ENCODE measurements around the gene CYB5A. TPM values are rescaled to one million over a fixed set of nuclear protein-coding genes. Genes with fewer than 3 reads are reported as not detected.

Gene CYB5A
- total and polyA plus RNA-seq, 2 of the 8 experiments (the other 6 are each of a cell fraction or from before 2014, with no cell fraction given): 154 to 195 TPM

GRCh38 chr18:74336656-74337055, 44.9 kb upstream of the CYB5A start:
- H3K4ac ChIP-seq (replicated peaks; ENCODE audit: insufficient read length, low read depth, low read length): no peak overlapping the region
- H4K5ac ChIP-seq (ENCODE audit: insufficient read length, low read depth, low read length): no peak overlapping the region
- POLR2A ChIA-PET (ENCODE audit: partially characterized antibody): no interaction called here
- no peaks in the 10 kb centered on the region for H3K23me2 ChIP-seq (ENCODE audit: low read depth, low read length)
- no peaks in the 10 kb centered on the region for H3K79me1 ChIP-seq (ENCODE audit: low read depth, low read length)
- H3K18ac ChIP-seq (ENCODE audit: extremely low read depth, low read length): no peak overlapping the region
- no peak overlapping the region for H2BK120ac ChIP-seq (replicated peaks; ENCODE audit: low read depth, low read length)
- H2AK5ac ChIP-seq (ENCODE audit: low read depth, low read length): no peak overlapping the region
- no peak overlapping the region for H3K9ac ChIP-seq (replicated peaks in 1 of 4; ENCODE audit: extremely low read depth in 1 of 4, low read depth in 3 of 4, low read length in 3 of 4)
- H3K27ac ChIP-seq (ENCODE audit: low read depth, low read length): no peak overlapping the region
- no peaks in the 10 kb centered on the region for H4K20me1 ChIP-seq (replicated peaks in 1 of 2; ENCODE audit: control insufficient read depth in 1 of 2, insufficient read depth in 2 of 2, low read length in 2 of 2)
- no peaks in the 10 kb centered on the region for H3K79me2 ChIP-seq (ENCODE audit: control insufficient read depth in 1 of 2, insufficient read depth in 2 of 2, low read length in 2 of 2)
- DNase-seq (ENCODE audit: low read depth in 1 of 2, low spot score in 2 of 2) (no peak), FAIRE-seq (no peak)
- no peak overlapping the region for H3K23ac ChIP-seq (ENCODE audit: insufficient read length)
- no peak overlapping the region for H3K4me2 ChIP-seq (ENCODE audit: insufficient read depth in 1 of 2, low read depth in 2 of 2, low read length in 2 of 2)
- no peaks in the 10 kb centered on the region for H3K9me3 ChIP-seq (ENCODE audit: insufficient read depth in 2 of 2, low read depth in 1 of 2, low read length in 1 of 2)
- H4K8ac ChIP-seq (ENCODE audit: extremely low read depth, insufficient read depth, low read length): no peak overlapping the region
- H3K36me3 ChIP-seq (ENCODE audit: control insufficient read depth in 2 of 4, insufficient read depth in 4 of 4, low read length in 3 of 4): no peaks in the 10 kb centered on the region
- no peak overlapping the region for H2BK15ac ChIP-seq (ENCODE audit: low read length)
- H3K14ac ChIP-seq (ENCODE audit: insufficient read length): no peak overlapping the region
- H2AFZ ChIP-seq (ENCODE audit: low read length): no peak overlapping the region
- TF ChIP-seq CREB1 (IDR thresholded peaks at IDR 0.05): no peak
- no peak for TF ChIP-seq GTF2F1 (IDR thresholded peaks at IDR 0.05; ENCODE audit: borderline replicate concordance, low read depth, low read length)
- no peak for TF ChIP-seq SRF (IDR thresholded peaks at IDR 0.05; ENCODE audit: low read depth, low read length)
- no peak for TF ChIP-seq SUZ12 (IDR thresholded peaks at IDR 0.05; ENCODE audit: low read length)
- no peak for TF ChIP-seq KDM5A (IDR thresholded peaks at IDR 0.05; ENCODE audit: low read length)
- no peak for TF ChIP-seq ATF2 (IDR thresholded peaks at IDR 0.05; ENCODE audit: low read length)
- no peak for TF ChIP-seq MAX (IDR thresholded peaks at IDR 0.05)
- TF ChIP-seq HDAC2 (IDR thresholded peaks at IDR 0.05; ENCODE audit: borderline replicate concordance in 1 of 2, low read depth in 2 of 2, low read length in 2 of 2): no peak
- TF ChIP-seq BCL11A (IDR thresholded peaks at IDR 0.05; ENCODE audit: low read depth in 2 of 2, low read length in 2 of 2): no peak
- no peak for TF ChIP-seq RNF2 (IDR thresholded peaks at IDR 0.05; ENCODE audit: borderline replicate concordance, low read depth, low read length, missing control alignments, poor library complexity, severe bottlenecking)
- no peak for TF ChIP-seq JUND (IDR thresholded peaks at IDR 0.05; ENCODE audit: low read length)
- no peak for TF ChIP-seq BACH1 (IDR thresholded peaks at IDR 0.05; ENCODE audit: low read length)
- H2BK20ac ChIP-seq (ENCODE audit: low read length): no peak overlapping the region
- H3K27me3 ChIP-seq (replicated peaks in 1 of 4; ENCODE audit: control insufficient read depth in 3 of 4, extremely low read depth in 1 of 4, insufficient read depth in 3 of 4, low read length in 3 of 4): no peaks in the 10 kb centered on the region
- H2BK5ac ChIP-seq (ENCODE audit: low read depth, low read length): no peak overlapping the region
- CTCF ChIA-PET (ENCODE audit: partially characterized antibody): interaction anchor here (1.5 kb wide), 1 partner anchor 147 kb away, joined by 4 read pairs; no protein-coding TSS in a partner anchor
- no peak overlapping the region for H3K56ac ChIP-seq (replicated peaks; ENCODE audit: insufficient read length, low read depth, low read length)
- no peak overlapping the region for H2BK12ac ChIP-seq (ENCODE audit: low read depth, low read length)
- no peak overlapping the region for H3K4me3 ChIP-seq (ENCODE audit: extremely low read depth in 1 of 4, insufficient read depth in 2 of 4, low read depth in 3 of 4, low read length in 4 of 4)
- H3K4me1 ChIP-seq (replicated peaks in 1 of 4; ENCODE audit: control insufficient read depth in 3 of 4, insufficient read depth in 4 of 4, low read length in 3 of 4): no peaks in the 10 kb centered on the region
- H4K91ac ChIP-seq (replicated peaks; ENCODE audit: insufficient read length, low read length): no peak overlapping the region

Measured in H1 (cell line).